Activated T-cell treated with anti-CD3 and anti-CD28 coated beads for 48 hours (primary cell): ENCODE results near the gene DPM3.
A peak's percentile ranks its signal among the peaks of the same experiment; 100 is the strongest.

ENCODE experiments used
- DNase-seq: peaks from one replicate; pipeline ENCODE4 v3.0.0-alpha.2; 2020; ENCODE audit warnings: low read depth

The DPM3 gene

GRCh38 chr1:155093911-155094621, 46.3 kb downstream of the DPM3 start:
- no peak for DNase-seq

DNA sequence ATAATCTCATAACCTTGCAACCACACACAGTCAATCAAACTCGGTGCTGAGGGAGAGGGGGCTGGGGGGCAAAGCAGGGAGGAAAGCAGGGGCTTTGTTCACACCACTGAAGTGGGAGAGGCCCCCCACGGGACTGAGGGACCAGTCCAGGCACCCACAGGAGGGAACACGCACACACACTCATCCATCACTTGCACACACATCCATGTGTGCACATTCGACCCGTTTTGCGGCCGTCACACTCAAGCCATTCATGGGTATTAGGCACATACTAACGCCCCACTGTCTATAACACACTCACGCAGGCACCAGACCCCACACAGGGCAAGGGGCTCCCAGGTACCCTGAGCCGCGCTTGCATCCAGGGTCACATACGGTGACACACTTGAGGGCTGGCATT, 47.7 kb downstream of the DPM3 start:
- no peak for DNase-seq

DNA sequence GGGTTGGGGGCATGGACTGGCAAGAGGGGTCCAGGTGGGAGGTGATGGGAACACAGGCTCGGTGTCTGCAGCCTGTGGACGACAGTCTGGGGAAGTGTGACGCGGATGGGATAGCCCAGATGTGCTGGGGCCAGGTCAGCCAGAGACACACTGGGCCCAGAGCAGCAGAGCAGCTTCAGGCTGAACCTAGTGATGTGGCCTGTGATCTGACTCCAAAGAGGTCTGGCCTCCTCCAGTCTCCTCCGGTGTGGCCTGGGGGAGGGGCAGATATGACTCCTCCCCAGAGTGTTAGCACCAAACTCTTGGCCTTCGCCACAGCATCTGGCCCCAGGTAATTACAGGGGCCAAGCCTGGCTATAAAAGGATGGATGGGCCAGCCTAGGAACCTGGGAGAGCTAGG, 48.2 kb downstream of the DPM3 start:
- DNase-seq, result no peak

GRCh38 chr1:155091071-155092051, 49.0 kb downstream of the DPM3 start:
- peak; percentile 76 for DNase-seq
